CD4-positive, alpha-beta T cell treated with Interleukin-21 for 1 hour (primary cell): ENCODE measurements around the gene CACNA2D2.

Source experiments
- DNase-seq: peaks from one replicate; pipeline ENCODE4 v3.0.0-alpha.2; 2020

CACNA2D2 gene

DNA sequence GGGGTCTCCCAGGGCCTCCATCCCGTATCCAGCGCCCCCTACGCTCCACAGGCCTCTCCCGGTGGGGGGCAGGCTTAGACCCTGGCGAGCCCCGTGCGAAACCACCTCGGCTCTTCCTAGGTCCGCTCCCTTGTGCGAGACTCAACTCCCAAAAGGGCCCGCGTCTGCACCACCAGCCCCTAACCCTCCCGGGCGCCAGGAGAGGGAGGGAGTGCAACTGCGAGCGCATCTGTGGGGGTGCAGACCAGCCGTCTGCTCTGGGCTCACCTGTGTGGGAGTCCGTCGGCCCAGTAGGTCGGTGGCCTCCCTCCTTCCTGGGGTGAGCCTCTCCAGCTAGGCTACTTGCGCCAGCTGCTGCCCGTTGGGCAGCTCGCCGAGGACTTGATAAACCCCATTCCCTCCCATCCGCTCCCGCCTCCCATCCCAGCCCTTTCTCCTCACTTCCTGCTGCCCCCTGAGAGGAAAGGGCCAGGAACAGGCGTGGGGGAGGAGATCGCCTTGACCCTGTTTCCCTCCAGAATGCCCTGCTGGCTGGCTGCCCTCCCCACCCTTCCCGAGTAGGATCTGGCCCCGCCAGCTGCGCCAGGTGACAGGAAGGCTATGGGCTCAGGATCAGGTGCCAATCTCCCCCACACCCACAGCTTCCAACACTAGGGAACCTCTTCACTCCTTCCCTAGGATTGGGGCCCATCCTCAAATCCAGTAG, 180.9 kb downstream of the CACNA2D2 start, which contains the start of gene HYAL2:
Gene HYAL2, minus strand, starts transcription at position 360 of the 706 bp plus-strand sequence. CDS start 2,256 bp downstream, outside the sequence.
- DNase-seq = no peak

DNA sequence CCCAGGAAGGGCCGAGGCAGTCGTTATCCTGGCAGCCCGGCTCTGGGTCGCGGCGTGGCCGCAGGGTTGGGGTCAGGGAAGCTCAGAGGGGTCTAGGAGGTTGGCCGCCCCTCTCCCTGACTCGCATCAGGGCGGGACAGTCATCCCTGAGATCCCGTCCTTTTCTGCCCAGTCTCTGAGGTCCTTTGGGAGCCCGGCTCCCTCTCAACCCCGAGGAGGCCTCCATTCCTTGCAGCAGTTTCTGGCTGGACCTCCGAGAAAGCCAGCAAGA, 181.4 kb downstream of the CACNA2D2 start:
- no peak for DNase-seq

DNA sequence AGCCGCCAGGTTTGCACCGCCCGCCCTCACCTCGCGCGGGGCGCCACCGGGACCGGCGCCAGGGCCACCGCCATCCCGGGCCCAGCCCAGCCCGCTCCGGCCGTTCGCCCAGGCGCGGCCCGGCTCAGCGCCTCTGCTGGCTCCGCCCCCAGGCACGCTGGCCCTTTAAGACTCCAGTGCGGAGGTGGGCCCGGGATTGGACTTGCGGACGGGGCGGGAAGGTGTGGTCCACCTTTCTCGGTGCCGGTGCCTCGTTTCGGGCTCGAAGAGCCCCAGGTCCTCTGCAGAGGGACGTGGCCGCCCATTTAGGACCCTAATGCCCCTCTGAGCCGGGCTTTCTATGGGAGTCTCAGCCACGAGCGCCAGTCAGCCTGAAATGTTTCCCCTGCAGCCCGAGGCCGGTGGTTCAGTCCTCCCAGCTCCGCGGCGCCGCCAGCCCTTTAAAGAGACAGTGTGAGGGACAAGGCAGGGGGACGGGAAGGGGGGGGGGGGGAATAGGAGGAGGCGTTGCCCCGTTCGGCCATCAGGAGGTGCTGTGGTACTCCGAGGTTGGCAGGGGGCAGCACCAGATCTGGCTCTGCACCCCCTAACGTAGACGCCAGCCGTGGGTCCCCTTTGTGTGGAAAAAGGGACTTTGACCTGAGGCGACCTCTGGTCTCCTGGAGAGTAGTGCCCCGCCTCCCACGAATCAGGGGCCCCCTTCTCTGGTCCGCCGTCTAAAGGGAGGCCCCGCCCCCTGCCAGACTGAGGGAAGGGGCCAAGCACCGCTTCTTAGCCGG, 181.9 kb downstream of the CACNA2D2 start:
- peak; percentile 87 for DNase-seq

DNA sequence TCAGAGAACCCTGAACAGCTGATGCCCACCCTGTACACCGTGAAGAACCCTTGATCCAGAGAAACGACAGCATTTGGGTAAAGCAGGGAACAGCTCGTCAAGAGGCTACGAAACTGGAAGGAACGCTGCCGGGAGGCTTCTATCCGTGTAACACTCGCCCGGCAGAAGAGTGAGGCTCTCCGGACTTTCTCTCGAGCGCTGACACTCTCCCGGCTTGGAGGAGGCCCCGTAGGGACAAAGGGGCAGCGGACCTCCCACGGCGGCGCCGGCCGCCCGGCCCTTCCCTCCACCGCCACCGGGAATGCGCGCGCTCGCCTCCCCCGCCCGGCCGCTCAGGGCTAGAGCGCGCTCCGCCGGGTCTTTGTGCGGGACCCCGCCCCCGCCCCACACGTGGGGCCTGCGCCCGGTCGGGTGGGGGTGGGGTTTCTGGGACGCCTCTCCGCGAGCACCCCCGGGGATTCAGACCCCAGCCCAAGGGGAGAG, 182.5 kb downstream of the CACNA2D2 start:
- peak; percentile 65 for DNase-seq

DNA sequence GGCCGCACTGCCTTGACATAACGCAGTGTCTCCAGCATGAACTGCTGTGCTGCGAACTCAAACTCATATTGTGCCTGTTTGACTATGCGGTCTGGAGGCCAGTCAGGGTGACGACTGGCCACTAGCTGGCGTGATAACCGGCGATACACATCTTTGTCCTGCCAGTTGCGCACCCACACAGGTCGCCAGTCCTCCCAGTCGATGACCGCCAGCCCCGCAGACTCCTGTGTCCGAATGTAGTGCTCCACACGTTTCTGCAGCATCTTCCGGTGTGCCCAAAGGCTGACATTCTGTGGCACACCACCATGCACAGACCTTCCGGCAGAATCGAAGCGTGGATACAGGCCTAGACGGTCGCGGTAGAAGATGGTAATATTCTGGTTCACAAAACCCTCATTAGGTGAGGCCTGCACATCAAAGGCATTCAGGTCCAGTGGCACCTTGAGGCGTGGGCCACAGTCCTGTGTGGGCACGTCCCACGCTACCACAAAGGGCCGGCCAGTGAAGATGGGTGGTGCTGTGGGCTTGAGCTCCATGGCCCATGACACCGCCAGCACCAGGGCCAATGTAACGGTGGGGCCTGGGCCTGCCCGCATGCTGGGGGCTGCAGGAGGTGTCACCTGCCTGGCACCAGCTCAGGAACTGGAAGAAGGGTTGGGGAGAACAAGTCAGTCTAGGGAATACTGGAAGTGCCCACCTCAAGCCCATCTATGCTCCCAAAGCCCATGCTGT, 183.4 kb downstream of the CACNA2D2 start:
- no peak for DNase-seq

DNA sequence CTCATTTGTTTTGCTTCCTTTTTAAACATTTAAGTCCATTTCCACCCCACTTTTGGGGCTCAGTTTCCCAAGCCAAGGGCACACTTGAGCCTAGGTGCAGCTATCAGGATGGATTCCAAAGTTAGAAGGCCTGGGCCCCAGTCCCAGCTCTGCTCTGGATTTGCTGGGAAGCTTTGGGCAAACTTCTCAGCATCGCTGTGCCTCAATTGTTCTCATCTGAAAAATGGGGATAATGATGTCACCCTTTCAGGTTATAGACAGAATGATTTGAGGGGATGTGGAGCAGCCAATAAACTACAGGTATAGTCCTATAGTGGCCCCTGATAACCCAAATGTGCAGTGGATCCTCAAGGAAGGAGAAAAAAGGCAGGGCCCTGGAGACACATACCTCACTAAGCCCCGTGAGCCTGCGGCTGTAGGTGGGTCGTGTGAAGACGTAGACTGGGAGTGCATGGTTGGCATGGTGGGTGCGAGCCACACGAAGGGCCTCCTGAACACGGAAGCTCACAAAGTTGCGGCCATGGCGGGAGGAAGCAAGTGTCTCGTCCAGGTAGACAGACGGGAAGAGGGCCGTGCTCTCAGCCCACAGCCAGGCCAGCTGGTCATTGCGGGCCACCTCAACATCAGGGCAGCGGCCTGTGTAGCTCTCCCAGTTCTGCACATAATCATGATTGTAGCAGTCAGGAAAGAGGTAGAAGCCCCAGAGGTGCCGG, 184.1 kb downstream of the CACNA2D2 start:
- DNase-seq = no peak

DNA sequence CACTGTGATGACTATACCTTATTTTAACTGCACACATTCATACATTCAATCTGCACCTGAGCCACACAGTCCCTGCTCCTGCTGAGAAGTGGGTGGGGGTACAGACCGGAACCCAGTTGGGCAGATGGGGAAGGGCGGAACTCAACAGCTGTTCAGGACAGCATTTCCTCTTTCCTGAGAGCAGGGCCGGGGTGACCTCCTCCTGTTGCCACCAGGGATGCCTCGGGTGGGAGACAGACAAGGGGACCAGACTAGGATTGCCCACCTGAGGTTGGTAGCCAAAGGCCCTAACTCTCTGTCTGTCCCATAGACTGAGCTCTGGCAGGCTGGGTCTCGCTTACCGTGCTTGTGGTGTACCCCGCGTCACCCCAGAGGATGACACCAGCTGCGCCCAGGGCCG, 184.8 kb downstream of the CACNA2D2 start:
- no peak for DNase-seq

DNA sequence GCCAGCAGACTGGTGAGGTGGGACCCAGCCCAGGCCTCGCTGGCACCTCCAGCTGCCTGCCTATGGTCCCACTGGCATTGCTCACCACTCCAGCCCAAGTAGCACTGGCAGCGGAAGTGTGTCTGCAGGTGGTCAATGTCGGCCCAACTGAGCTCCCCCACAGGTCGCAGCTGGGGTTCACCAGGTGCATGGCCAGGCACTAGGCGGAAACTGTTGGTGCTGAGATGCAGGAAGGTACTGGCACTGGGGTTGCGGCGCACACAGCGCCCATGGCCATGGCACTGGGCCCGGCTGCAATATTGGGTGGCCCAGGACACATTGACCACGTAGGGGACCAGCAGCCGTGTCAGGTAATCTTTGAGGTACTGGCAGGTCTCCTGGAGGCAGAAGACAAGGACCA, 185.3 kb downstream of the CACNA2D2 start:
- DNase-seq = no peak

DNA sequence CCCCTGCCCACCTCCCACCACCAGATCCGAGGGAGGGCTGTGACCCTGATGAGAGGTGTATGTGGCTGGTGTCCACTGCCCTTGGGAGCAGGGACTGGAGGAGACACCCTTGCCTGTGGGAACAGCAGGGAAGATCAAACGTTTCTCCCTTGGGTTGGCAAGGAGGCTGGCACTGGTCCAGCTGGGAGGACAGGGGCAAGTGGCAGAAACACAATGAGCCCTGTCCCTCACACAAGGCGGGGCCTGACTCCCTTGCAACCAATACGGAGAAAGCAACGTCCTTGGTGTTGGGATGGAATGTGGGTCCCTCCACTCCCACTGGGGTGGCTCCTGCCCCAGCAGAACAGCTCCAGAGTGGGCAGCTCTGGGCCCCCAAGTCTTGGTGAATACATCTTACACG, 186.1 kb downstream of the CACNA2D2 start:
- DNase-seq = no peak

DNA sequence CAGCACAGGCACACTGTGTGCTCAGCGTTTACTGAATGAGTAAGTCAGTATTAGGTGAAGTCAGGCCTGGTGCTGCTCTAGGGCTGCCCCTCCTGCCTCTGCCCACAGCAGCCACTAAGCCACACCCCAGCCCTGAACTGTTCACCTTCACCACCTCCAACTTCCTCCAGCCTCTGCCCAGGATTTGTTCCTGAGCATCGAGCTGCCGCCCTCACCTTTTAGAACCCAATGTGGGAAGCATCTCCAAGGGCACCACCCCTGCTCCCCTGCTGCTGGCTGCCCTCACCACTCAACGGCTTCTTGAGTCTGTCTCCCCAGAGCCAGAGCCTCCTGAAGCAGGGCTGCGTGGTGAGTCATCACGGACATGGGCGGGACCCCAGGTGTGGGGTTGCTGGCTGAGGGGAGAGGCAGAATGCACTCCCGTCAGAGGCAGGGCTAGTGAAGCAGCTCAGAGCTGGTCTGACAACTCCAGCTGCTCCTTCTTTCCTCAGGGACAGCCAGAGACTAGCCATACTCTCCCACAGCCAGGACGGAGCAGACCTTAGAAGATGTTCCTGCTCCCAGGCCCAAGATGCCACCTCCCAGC, 186.7 kb downstream of the CACNA2D2 start:
- DNase-seq = peak; percentile 77

DNA sequence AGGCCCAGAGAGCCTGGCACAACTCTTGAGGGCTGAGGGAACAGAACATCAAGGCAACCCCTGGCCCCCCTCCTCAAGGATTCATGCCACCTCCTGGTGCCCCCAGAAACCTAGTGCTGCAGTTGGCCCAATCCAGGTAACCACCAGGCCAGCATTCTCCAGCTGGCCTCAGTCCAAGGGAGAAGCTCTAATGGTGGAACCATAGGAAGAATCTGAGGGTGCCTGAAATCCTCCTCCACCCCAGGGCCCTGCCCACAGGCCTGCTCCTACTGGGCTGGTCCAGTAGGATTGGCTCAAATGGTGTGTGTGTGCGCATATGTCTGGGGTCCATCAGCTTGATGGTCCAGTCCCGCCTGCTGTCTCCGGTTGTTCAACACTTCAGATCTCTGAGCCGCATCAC, 188.6 kb downstream of the CACNA2D2 start:
- no peak for DNase-seq

DNA sequence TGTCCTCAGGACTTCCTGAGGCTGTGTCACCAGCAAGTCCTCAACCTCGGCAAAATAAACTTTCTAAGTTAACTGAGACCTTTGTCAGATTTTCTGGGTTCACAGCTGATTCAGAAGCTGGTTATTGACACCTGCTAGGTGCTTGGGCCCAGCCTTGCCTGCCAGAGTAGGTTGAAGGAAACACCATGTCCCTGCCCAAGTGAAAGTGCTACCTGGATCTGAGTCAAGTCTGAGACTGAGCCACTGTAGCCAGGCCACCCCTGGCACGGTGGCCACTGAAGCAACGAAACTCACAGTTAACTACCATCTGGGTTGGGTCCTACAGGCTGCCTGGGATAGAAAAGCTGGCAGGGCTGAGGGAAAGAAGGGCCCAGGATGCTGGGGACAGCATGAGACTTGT, 189.1 kb downstream of the CACNA2D2 start:
- DNase-seq = no peak
